ENCODE measurements around the gene SLC2A10. TPM values are rescaled to one million over a fixed set of nuclear protein-coding genes. Genes with fewer than 3 reads are reported as not detected.
A peak's percentile ranks its signal among the peaks of the same experiment; 100 is the strongest.

SLC2A10 gene
- total RNA-seq, 1 donor = 52.7 TPM

DNA sequence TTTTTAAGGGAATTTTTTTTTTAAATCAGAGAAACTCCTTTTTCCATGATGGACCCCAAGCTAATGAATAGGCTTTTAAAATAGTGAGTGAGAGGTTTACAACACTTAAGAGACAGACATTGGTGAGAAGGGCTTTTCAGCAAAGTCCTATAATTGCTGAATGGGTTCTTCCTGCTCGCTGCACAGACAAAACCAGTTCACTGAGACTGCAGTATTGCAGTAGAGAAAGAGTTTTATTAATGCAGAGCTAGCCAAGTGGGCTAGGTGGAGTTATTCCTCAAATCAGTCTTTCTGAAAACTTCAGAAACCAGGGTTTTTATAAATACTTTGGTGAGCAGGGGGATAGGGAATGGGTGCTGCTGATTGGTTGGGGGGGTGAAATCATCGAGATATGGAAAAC, 3.2 kb upstream of the SLC2A10 start:
- H3K4me3 ChIP-seq (ENCODE audit: low read depth, low read length) = no peak overlapping the region
- DNase-seq (ENCODE audit: low read depth) = no peak
- TF ChIP-seq, protein P1, sequence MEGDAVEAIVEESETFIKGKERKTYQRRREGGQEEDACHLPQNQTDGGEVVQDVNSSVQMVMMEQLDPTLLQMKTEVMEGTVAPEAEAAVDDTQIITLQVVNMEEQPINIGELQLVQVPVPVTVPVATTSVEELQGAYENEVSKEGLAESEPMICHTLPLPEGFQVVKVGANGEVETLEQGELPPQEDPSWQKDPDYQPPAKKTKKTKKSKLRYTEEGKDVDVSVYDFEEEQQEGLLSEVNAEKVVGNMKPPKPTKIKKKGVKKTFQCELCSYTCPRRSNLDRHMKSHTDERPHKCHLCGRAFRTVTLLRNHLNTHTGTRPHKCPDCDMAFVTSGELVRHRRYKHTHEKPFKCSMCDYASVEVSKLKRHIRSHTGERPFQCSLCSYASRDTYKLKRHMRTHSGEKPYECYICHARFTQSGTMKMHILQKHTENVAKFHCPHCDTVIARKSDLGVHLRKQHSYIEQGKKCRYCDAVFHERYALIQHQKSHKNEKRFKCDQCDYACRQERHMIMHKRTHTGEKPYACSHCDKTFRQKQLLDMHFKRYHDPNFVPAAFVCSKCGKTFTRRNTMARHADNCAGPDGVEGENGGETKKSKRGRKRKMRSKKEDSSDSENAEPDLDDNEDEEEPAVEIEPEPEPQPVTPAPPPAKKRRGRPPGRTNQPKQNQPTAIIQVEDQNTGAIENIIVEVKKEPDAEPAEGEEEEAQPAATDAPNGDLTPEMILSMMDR (IDR thresholded peaks at IDR 0.05; ENCODE audit: insufficient read depth, low read depth, low read length) = no peak

DNA sequence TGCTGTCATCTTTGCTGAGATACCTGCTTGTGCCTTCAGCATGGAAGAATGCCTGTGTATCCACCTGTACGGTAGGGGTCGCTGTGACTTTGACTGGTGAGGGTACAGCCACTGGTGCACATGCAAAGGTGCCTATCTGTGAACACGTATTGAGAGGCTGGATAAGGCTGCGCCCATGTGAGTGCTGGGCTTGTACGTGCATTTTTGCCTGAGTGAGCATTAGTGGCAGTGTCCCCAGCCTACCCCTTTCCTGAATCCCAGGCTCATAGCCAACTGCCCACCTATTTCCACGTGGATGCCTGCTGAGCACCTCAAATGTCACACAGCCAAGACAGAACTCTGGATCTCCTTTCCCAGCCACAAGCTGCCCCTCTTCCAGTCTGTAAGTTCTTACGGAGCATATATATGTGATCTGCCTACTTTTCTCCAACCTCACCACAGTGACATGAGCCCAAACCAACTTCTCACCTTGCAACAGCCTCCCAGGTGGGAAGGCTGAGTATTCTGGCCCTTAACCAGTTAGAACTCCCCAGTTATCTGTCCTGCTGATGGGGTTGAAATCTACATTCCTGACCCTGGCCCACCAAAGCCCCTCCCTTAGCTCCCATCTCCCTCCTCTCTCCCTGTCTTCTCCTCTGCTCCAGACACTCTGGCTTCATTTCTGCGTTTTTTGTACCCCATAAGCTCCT, 1.1 kb upstream of the SLC2A10 start:
- TF ChIP-seq, protein P1 (IDR thresholded peaks at IDR 0.05; ENCODE audit: insufficient read depth, low read depth, low read length) = no peak
- no peak overlapping the region for H3K4me3 ChIP-seq (ENCODE audit: low read depth, low read length)
- DNase-seq (ENCODE audit: low read depth) = no peak

DNA sequence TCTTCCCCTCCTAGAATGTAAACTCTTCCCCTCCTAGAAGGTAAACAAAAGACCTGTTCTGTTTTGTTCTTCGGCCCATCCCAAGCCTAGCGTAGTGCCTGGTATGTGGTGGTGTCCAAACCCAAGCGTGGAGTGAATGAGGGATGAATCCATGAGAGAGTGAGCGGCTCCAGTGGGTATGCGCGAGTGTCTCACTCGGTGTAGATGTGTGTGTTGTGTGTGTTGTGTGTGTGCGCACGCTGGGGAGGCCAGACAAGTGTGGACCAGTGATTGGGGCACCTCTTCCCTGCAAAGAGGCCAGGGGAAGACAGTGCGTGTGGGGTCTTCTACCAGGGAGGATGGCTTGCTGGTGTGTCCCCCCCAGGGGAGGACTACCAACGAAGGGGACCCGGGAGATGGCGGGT, 392 bp upstream of the SLC2A10 start:
- H3K4me3 ChIP-seq (ENCODE audit: low read depth, low read length) = peak overlapping the region; percentile 75
- TF ChIP-seq, protein P1 (IDR thresholded peaks at IDR 0.05; ENCODE audit: insufficient read depth, low read depth, low read length) = no peak
- DNase-seq (ENCODE audit: low read depth) = no peak

DNA sequence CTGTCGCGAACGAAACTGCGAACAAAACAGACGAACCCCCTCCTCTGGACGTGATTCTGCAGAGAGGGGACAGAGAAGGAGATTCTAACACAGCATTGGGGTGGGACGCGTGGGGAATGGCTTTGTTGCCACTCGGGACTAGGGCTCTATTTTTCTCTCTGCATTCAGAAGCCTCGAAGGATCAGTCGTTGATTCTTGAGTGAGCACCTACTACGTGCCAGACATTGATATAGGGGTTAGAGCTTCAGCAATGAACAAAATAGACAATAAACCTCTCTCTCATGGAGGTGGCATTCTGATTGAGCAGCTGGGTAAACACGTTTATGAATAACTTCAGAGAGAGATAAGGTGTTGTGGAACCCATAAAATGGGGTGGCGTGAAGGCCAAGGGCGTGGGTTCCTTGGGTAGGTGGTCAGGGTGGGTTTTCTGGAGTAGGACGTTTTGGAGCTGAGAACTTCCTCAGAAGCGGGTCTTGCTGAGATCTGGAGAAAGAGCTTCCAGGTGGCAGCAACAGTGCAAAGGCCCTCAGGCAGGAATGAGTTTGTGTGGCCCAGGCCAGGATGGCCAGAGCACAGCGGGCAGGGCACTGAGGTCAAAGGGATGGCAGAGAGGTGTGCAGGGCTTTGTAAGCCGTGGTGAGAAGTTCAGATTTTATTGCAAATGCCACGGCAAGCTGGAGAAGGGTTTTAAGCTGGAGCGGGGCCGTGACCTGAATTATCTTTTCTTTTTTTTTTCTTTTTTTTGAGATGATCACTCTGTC, 884 bp downstream of the SLC2A10 start:
- DNase-seq (ENCODE audit: low read depth) = no peak
- peak overlapping the region; percentile 75 for H3K4me3 ChIP-seq (ENCODE audit: low read depth, low read length)

DNA sequence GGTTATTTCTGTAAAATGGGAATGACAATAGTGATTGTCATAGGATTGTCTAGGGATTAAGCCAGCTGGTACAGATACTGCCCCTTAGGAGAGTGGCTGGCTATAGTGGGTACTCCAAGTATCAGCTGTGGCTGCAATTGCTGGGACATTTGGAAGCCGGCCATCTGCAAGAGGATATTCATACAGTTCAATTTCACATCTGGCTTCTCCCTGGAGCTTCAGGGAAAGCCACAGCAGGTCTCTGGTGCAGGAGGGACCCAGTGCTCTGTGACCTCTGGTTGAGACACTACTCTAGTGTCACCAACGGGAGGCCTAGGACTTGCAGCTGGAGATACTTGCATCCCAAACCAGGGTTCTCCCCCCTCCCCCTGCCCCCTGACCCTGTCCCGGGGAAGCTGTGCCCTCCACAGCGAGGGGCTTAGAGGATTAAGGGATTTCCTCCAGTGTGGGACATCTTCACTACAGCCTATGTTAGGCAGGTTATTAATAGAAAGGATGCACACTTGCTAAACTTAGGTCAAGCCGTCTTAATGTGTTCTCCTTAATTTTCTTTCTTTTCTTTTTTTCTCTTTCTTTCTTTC, 2.7 kb downstream of the SLC2A10 start:
- TF ChIP-seq, protein P1 (IDR thresholded peaks at IDR 0.05; ENCODE audit: insufficient read depth, low read depth, low read length) = no peak
- H3K4me3 ChIP-seq (ENCODE audit: low read depth, low read length) = no peak overlapping the region
- DNase-seq (ENCODE audit: low read depth) = no peak

More for the DNA sequence above, 884 bp downstream of the SLC2A10 start:
- TF ChIP-seq, protein P1 (IDR thresholded peaks at IDR 0.05; ENCODE audit: insufficient read depth, low read depth, low read length) = no peak

DNA sequence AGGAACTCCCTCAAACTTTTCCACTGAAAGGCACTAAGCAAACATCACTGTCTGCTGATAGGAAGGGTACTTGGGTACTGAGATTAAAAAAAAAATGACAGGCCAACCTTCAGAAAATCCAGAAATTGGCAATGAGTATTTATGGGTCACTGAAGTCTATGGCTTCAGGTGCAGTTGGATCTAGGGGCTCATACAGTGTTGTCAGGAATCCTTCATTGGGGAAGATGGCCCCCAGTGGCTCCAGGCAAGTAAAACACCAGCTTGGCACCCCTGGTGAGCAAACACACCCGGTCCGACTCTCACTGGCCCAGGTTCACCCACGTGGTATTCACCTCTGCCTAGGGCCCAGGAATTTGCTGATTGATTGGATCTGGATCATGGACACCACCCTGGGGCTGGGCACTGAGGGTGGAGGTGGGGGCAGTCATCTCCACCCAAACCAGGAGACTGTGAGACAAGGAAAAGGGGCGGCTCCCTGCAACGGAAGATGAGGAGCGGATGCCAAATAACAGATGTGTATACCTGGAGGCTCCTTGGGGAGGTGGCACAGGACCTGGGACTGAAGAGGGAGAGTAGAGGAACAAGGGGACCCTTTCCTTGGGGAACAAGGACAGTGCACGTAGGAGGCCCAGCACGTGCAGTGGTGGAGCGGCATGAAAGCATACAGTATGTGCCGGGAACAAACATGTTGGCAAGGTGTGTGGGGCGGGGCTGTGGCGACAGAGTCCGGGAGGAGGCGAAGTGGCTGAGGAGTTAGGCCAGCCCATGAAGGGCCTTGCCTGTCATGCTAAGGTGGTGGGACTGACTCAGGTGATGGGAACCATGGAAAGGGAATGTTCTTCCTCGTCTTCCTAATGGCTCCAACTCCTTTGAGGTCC, 4.7 kb downstream of the SLC2A10 start:
- TF ChIP-seq, protein P1 (IDR thresholded peaks at IDR 0.05; ENCODE audit: insufficient read depth, low read depth, low read length) = no peak
- no peak overlapping the region for H3K4me3 ChIP-seq (ENCODE audit: low read depth, low read length)

More for the DNA sequence above, 4.7 kb downstream of the SLC2A10 start:
- DNase-seq (ENCODE audit: low read depth) = no peak
